Mucosa of descending colon (tissue), 3 donors: ENCODE data around the gene SAMD4A. TPM values are rescaled to one million over a fixed set of nuclear protein-coding genes. Genes with fewer than 3 reads are reported as not detected.

Experiments used
- ATAC-seq: fragments of 200-7000 bp; cut with Tn5 transposase; one replicate; pipeline ENCODE4 v1.9.1; 2020; ENCODE audit warnings: mild to moderate bottlenecking, moderate library complexity
- DNase-seq, 3 donors: peaks; one replicate each; pipeline ENCODE4 v3.0.0-alpha.2; 2020
- H3K36me3 ChIP-seq: fragments of 200-600 bp; one replicate; pipeline ENCODE4 v1.8.0; 2021; ENCODE audit warnings: low read depth, mild to moderate bottlenecking
- H3K4me1 ChIP-seq: fragments of 200-600 bp; one replicate; pipeline ENCODE4 v1.8.0; 2021; ENCODE audit warnings: low read depth, mild to moderate bottlenecking
- H3K4me3 ChIP-seq: fragments of 200-600 bp; one replicate; pipeline ENCODE4 v1.8.0; 2021; ENCODE audit warnings: mild to moderate bottlenecking
- H3K9me3 ChIP-seq: fragments of 200-600 bp; one replicate; pipeline ENCODE4 v1.8.0; 2021; ENCODE audit warnings: mild to moderate bottlenecking
- CTCF ChIP-seq: fragments of 200-600 bp; IDR thresholded peaks from one replicate; pipeline ENCODE4 v1.8.0; 2022; ENCODE audit warnings: antibody characterized with exemption, mild to moderate bottlenecking
- intact Hi-C, 2 donors: fragments of 100-400 bp; cut with DNase I in 1 of 2; cut with micrococcal nuclease in 1 of 2; formaldehyde crosslinking; loops; one replicate each; pipeline versions ENCODE4 v1.11.0 to v1.11.1; 2022; cut with DNase I, micrococcal nuclease
- total RNA-seq, 3 donors: library from RNA; stranded (reverse); fragmentation: NEBNext Ultra II Directional in 2 of 3; extraction: Animal tissue kit (Norgen Biotek cat#: 25700) in 2 of 3; gene quantifications; one replicate each; pipeline versions ENCODE4 v1.2.1 to v1.2.4, GENCODE V29; 2021 to 2023
- donor health status: DM: no; HTN: no; CAD: no; lungs with moderate emphysema.
- donor health status: DM: no; HTN: no; CAD: no.
- donor health status: DM: no; HTN: yes; CAD: no.

SAMD4A gene
- total RNA-seq, 3 donors from 2014 or later, result 14.7 to 82.1 (median 16.5) TPM

GRCh38 chr14:54633076-54633475, 66.1 kb downstream of the SAMD4A start:
- intact Hi-C loops, result loop anchor here in 1 of 2 donors (10.0 kb wide), 1 partner anchor 58 kb away; no protein-coding TSS in a partner anchor
- Histone ChIP-seq H3K9me3 (no peaks in the 10 kb centered on the region), H3K4me3 (no peak overlapping the region), H3K4me1 (no peaks in the 10 kb centered on the region), H3K36me3 (no peaks in the 10 kb centered on the region)
- no peak for ATAC-seq
- DNase-seq, result no peak
- TF ChIP-seq CTCF, result no peak

GRCh38 chr14:54637270-54638134, 70.6 kb downstream of the SAMD4A start:
- TF ChIP-seq CTCF, result no peak
- Histone ChIP-seq H3K4me3 (no peak overlapping the region), H3K4me1 (no peaks in the 10 kb centered on the region), H3K36me3 (no peaks in the 10 kb centered on the region), H3K9me3 (no peaks in the 10 kb centered on the region)
- DNase-seq, result peak in 1 of 3 donors; percentile 27
- intact Hi-C loops, result loop anchor here in 1 of 2 donors (10.0 kb wide), 1 partner anchor 63 kb away; no protein-coding TSS in a partner anchor
- no peak for ATAC-seq

GRCh38 chr14:54638135-54638446, 71.2 kb downstream of the SAMD4A start:
- DNase-seq, result no peak
- H3K4me3 ChIP-seq, result no peak overlapping the region
- intact Hi-C loops, result loop anchor here in 1 of 2 donors (10.0 kb wide), 1 partner anchor 63 kb away; no protein-coding TSS in a partner anchor
- TF ChIP-seq CTCF, result no peak
- no peaks in the 10 kb centered on the region for H3K4me1 ChIP-seq
- H3K9me3 ChIP-seq, result no peaks in the 10 kb centered on the region
- ATAC-seq, result no peak
- no peaks in the 10 kb centered on the region for H3K36me3 ChIP-seq

- Histone ChIP-seq H3K4me1 (no peaks in the 10 kb centered on the region), H3K9me3 (no peaks in the 10 kb centered on the region), H3K36me3 (no peaks in the 10 kb centered on the region), H3K4me3 (no peak overlapping the region)
- TF ChIP-seq CTCF, result no peak
- ATAC-seq (no peak), DNase-seq (no peak)
- intact Hi-C loops, result loop anchor here in 1 of 2 donors (10.0 kb wide), 1 partner anchor 65 kb away; no protein-coding TSS in a partner anchor
These were observed 72.7 kb downstream of the SAMD4A start for GRCh38 chr14:54639611-54640010.

GRCh38 chr14:54640506-54640905, 73.6 kb downstream of the SAMD4A start:
- Histone ChIP-seq H3K4me3 (no peak overlapping the region), H3K4me1 (no peaks in the 10 kb centered on the region), H3K36me3 (no peaks in the 10 kb centered on the region), H3K9me3 (no peaks in the 10 kb centered on the region)
- intact Hi-C loops, result no loop called here
- DNase-seq (no peak), ATAC-seq (no peak)
- no peak for TF ChIP-seq CTCF
